NB4 (cell line): ENCODE results near the gene CDK5.

ENCODE experiments used
- CTCF ChIP-seq: IDR thresholded peaks from one replicate; pipeline ENCODE4 v1.5.1; 2012; ENCODE audit warnings: low read depth, low read length
- MAX ChIP-seq: IDR thresholded peaks from 2 replicates; pipeline ENCODE4 v1.6.1; 2011; ENCODE audit warnings: low read depth, low read length
- MYC ChIP-seq: IDR thresholded peaks from 2 replicates; pipeline ENCODE4 v1.6.1; 2011; ENCODE audit warnings: low read depth, low read length
- POLR2A ChIP-seq: IDR thresholded peaks from 2 replicates; pipeline ENCODE4 v1.6.1; 2011; ENCODE audit warnings: mild to moderate bottlenecking; ENCODE audit not compliant: insufficient read length; ENCODE audit errors: extremely low read depth

DNA sequence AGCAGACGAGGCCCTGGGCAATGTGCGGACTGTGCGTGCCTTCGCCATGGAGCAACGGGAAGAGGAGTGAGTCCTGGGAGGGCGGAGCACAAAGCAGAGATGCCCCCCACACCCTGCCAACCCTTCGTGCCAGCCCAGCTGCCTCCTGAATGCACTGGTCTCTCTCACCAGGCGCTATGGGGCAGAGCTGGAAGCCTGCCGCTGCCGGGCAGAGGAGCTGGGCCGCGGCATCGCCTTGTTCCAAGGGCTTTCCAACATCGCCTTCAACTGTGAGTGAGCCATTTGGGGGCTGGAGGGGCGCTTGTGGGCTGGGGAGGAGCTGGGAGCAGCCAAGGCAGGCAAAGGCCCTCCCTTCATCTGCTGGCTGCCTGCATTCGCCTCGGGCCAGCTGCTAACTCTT, 21.8 kb downstream of the CDK5 start:
- no peak for TF ChIP-seq CTCF
- no peak for TF ChIP-seq POLR2A
- no peak for TF ChIP-seq MAX
- no peak for TF ChIP-seq MYC
